Suppressor macrophage treated with lipopolysaccharide for 4 hours (primary cell): ENCODE results near the gene APOE.
"Not testable (repeated sequence)": the region's sequence is repeated elsewhere in the genome, so short reads cannot be mapped to it uniquely, and the experiment has no call there.

ENCODE experiments used
- DNase-seq: peaks from one replicate; pipeline ENCODE4 v3.0.0-alpha.2; 2020

Gene APOE

DNA sequence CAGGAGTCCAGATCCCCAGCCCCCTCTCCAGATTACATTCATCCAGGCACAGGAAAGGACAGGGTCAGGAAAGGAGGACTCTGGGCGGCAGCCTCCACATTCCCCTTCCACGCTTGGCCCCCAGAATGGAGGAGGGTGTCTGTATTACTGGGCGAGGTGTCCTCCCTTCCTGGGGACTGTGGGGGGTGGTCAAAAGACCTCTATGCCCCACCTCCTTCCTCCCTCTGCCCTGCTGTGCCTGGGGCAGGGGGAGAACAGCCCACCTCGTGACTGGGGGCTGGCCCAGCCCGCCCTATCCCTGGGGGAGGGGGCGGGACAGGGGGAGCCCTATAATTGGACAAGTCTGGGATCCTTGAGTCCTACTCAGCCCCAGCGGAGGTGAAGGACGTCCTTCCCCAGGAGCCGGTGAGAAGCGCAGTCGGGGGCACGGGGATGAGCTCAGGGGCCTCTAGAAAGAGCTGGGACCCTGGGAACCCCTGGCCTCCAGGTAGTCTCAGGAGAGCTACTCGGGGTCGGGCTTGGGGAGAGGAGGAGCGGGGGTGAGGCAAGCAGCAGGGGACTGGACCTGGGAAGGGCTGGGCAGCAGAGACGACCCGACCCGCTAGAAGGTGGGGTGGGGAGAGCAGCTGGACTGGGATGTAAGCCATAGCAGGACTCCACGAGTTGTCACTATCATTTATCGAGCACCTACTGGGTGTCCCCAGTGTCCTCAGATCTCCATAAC is at the start of gene APOE:
Gene APOE (plus strand): TSS at position 360 of the 724 bp plus-strand sequence. CDS start 829 bp downstream, outside the sequence.
- DNase-seq = peak; percentile 26

GRCh38 chr19:44856421-44857083 is 49.0 kb upstream of the APOE start:
- peak; percentile 69 for DNase-seq

GRCh38 chr19:44857837-44858236 is 47.8 kb upstream of the APOE start:
- no peak for DNase-seq

DNA sequence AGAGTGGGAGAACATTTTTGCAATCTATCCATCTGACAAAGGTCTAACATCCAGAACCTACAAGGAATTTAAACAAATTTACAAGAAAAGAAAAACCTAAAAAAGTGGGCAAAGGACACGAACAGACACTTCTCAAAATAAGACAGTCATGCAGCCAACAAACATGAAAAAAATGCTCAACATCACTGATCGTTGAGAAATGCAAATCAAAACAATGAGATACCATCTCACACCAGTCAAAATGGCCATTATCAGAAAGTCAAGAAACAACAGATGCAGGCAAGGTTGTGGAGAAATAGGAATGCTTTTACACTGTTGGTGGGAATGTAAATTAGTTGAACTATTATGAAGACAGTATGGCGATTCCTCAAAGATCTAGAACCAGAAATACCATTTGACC is 44.0 kb upstream of the APOE start:
- DNase-seq = not testable (repeated sequence)

DNA sequence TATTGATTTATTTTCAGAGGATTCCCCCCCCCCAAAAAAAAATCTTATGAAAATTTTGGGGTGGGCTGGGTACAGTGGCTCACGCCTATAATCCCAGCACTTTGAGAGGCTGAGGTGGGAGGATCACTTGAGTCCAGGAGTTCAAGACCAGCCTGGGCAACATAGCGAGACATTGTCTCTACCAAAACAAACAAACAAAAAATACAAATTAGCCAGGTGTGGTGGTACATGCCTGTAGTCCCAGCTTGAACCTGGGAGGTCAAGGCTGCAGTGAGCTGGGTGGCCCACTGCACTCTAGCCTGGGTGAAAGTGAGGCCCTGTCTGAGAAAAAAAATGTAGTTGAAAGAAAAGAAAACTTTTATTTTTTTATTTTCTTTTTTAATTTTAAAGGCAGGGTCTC is 41.6 kb upstream of the APOE start:
- no peak for DNase-seq

- no peak for DNase-seq
Observed at GRCh38 chr19:44865196-44865767, 40.3 kb upstream of the APOE start.

DNA sequence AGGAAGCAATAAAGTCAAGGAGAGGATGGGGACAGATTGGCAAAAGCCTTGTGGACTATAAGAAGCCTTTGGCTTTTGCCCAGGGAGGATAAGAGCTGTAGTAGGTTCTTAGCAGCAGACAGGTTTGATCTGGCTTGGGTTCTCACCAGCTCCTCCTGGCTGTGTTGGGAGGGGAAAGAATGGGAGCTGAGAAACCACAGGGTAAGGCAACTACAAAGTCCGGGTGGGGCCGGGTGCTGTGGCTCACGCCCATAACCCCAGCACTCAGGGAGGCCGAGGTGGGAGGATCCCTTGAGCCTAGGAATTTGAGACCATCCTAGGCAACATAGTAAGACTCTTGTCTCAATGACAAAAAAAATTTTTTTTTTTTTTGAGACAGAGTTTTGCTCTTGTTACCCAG is 38.9 kb upstream of the APOE start:
- no peak for DNase-seq

DNA sequence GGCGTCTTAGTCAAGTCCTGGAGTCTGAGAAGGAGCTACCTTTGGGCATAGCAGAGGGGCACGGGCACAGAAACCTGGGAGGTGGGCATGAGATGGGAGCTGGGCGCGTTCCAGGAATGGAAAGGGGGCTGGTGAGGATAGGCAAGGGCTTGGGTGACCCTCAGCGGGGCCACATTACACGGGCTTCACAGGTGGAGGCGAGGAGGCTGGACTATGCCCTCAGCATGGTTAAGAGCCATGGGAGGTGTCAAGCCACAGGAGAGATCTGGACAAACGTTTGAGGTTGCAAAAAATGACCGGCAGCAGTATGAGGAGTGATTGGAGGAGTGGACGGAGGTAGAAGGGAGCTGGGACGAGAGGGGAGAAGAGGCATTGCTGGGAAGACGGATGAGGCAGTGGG is 38.0 kb upstream of the APOE start:
- DNase-seq = no peak

DNA sequence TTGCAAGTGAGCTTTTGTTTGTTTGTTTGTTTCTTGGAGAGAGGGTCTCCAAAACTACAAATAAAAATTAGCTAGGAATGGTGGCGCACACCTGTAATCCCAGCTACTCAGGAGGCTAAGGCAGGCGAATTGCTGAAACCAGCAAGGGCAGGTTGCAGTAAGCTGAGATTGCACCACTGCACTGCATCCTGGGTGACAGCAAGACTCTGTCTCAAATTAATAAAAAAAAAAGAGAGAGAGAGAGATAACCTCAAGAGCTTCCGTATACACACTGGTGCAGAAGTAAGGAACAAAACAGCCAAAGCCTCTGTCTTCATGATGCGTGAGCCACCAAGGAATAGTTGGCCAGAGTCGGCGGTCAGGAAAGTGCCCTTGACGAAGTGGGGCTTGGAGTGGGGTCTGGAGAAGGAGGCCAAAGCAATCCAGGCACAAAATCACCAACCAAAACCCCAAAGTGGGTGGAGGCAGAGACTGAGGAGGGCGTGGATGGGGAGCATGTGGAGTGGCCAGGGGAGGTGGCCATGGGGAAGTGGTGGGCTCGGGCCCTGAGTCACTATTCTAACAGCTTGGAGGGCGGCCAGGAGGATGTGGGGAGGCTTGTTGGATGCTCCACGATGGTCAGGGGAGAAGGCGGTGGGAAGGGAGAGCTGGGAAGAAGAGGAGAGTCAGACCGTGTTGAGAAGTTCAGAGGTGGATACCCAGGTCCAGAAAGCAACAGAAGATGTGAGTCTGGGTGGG is 35.7 kb upstream of the APOE start:
- peak; percentile 93 for DNase-seq

GRCh38 chr19:44871809-44872208 is 33.8 kb upstream of the APOE start:
- no peak for DNase-seq

DNA sequence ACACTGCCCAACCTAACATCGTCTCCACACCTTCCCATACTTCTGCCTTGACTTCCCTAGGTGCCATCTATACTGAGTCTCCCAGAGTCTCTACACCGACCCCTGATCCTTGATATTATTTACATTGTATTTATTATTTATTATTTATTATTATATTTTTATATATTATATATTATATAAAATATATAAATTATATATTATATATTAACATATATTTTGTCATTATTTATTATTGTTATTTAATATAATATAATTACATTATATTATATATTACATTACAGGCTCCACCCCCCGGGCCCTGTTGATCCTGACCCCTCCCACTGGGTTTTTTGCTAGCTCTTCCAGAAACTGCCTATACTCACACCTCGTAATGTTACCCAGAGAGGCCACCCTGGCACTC is 32.9 kb upstream of the APOE start:
- DNase-seq = no peak

GRCh38 chr19:44874317-44874716 is 31.3 kb upstream of the APOE start:
- DNase-seq = no peak

GRCh38 chr19:44875666-44876451 is 29.7 kb upstream of the APOE start:
- no peak for DNase-seq

DNA sequence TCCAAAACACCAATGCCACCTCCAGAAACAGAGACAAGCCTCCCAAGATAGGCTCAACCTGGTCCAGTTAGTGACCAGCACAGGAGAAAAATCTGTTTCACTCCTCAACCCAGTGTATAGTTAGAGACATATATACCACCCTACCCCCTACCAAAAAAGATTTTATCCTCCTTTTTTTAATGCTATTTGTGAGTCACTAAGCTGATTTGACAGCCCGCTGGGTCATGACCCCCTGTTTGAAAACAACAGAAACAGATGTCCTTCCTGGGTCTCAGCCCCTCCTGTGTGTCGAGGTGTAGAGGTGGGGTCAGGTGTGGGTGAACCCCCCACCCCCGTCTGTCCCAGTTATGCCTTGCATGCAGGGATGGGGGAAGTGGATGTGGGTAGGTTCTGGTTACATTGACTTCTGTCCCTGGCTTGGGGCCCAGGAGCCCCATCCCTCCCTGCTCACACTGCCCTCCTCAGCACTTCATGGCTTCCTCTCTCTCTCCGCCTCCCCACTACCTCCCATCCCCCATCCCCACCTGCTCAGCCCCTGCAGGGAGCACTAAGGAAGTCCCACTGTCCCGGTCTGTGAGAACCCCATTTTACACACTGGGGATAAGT is 28.6 kb upstream of the APOE start:
- DNase-seq = no peak

DNA sequence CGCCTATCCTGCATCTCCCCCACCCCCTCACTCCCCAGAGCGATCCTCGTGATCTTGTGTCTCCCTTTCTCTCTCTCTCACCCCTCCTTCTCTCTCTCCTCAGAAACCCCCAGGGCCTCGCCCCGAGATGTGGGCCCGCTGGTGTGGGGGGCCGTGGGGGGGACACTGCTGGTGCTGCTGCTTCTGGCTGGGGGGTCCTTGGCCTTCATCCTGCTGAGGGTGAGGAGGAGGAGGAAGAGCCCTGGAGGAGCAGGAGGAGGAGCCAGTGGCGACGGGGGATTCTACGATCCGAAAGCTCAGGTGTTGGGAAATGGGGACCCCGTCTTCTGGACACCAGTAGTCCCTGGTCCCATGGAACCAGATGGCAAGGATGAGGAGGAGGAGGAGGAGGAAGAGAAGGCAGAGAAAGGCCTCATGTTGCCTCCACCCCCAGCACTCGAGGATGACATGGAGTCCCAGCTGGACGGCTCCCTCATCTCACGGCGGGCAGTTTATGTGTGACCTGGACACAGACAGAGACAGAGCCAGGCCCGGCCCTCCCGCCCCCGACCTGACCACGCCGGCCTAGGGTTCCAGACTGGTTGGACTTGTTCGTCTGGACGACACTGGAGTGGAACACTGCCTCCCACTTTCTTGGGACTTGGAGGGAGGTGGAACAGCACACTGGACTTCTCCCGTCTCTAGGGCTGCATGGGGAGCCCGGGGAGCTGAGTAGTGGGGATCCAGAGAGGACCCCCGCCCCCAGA is 27.3 kb upstream of the APOE start:
- DNase-seq = no peak

DNA sequence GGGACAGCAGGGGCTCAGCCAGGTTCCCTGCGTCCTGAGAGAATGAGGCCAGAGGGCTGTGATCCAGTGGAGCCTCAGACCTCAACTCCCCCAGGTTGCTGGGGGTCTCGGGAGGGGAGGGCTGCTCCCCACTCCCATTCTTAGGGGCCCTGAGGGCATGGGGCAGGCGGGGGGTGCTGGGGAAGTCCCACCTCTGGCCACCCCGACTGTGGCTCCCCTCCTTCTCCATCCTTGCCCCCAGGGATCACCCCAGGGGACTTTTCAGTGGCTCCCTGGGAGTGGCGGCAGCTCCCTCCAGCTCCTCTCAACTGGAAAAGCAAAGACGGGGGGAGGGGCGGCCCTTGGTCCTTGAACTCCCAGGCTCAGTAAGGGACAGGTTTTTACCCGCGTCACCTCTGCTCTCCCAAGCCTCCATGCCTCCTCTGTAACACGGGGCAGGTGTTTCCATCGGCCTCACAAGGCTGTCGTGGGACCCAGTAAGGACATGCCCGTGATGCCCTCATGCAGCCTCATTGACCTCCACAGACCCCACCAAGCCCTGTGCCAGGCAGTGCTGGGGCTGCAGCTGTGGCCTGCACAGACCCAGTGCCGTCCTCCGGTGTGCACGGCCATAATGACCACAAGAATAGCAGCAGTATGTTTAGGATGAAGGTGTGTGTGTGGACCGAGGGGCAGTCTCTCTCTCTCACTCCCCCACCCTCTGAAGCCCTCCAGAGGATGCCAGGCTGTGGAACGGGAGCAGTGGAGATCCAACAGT is 26.1 kb upstream of the APOE start:
- no peak for DNase-seq

DNA sequence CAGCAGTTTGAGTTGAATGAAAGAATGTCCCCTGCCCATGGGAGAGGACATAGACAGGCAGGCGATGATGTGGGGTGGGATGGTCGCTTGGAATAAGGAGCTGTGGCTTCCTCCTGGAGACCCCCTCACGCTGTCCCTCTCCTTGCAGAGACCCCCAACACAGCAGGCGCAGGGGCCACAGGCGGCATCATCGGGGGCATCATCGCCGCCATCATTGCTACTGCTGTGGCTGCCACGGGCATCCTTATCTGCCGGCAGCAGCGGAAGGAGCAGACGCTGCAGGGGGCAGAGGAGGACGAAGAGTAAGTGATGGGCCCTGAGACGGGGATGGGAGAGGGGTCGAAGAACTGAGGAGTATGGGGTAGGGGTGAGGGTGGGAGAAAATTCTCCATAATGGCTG is 23.5 kb upstream of the APOE start:
- DNase-seq = no peak

DNA sequence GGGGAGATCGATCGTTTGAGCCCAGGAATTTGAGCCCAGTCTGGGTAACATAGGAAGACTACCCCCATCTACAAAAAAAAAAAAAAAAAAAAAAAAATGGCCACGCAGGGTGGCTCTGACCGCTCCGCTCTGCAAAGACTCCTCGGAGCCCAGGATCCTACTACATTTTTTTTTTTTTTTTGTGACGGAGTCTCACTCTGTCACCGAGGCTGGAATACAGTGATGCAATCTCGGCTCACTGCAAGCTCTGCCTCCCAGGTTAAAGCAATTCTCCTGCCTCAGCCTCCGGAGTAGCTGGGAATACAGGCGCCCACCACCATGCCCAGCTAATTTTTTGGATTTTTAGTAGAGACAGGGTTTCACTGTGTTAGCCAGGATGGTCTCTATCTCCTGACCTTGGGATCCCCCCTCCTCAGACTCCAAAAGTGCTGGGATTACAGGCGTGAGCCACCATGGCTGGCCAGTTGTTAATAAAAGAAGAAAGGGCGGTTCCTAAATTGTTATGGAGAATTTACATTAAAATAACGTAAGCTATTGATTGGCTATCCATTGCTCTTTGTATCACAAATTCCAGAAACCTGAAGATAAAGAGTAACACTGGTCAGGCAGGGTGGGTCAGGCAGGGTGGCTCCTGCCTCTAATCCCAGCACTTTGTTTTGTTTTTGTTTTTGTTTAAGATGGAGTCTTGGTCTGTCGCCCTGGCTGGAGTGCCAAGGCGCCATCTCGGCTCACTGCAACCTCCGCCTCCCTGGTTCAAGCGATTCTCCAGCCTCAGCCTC is 22.8 kb upstream of the APOE start:
- DNase-seq = not testable (repeated sequence)

- no peak for DNase-seq
Observed at GRCh38 chr19:44883922-44884321, 21.7 kb upstream of the APOE start.

- no peak for DNase-seq
Observed at GRCh38 chr19:44884566-44884965, 21.0 kb upstream of the APOE start.
